H7 (cell line): ENCODE data around the gene PLCB3. TPM values are rescaled to one million over a fixed set of nuclear protein-coding genes. Genes with fewer than 3 reads are reported as not detected.

Source experiments
- DNase-seq: peaks from one replicate; pipeline ENCODE4 v3.0.0; 2012
- H3K27me3 ChIP-seq: 2 replicates; pipeline ENCODE4 v1.6.0; 2011; ENCODE audit warnings: mild to moderate bottlenecking, low read length; ENCODE audit not compliant: control insufficient read depth, insufficient read depth
- H3K36me3 ChIP-seq: replicated peaks from 2 replicates; pipeline ENCODE4 v1.5.1; 2011; ENCODE audit warnings: low read length; ENCODE audit not compliant: control insufficient read depth, insufficient read depth
- H3K4me3 ChIP-seq: 2 replicates; pipeline ENCODE4 v1.5.1; 2011; ENCODE audit warnings: low read depth, mild to moderate bottlenecking, control low read depth, low read length, moderate library complexity; ENCODE audit not compliant: insufficient read depth
- total RNA-seq: library from RNA; depleted of rRNA; stranded (reverse); fragments of >200 nt; shearing (Covaris generic); gene quantifications from 2 replicates; pipeline ENCODE4 v1.2.3, GENCODE V29; 2014

The PLCB3 gene
- total RNA-seq, 1 experiment from 2014 or later, result 87.0 TPM

GRCh38 chr11:64226507-64227051, 24.8 kb upstream of the PLCB3 start:
- DNase-seq, result no peak

GRCh38 chr11:64227405-64227956, 23.8 kb upstream of the PLCB3 start:
- no peaks in the 10 kb centered on the region; the same call in 1 of the 2 replicates for H3K27me3 ChIP-seq
- H3K36me3 ChIP-seq, result no peaks in the 10 kb centered on the region; the same call in none of the 2 replicates
- DNase-seq, result no peak
- H3K4me3 ChIP-seq, result no peak overlapping the region

More at GRCh38 chr11:64226507-64227051, 24.8 kb upstream of the PLCB3 start:
- Histone ChIP-seq H3K36me3 (no peaks in the 10 kb centered on the region; the same call in none of the 2 replicates), H3K4me3 (peak overlapping the region; percentile 81), H3K27me3 (no peaks in the 10 kb centered on the region; the same call in 1 of the 2 replicates)

GRCh38 chr11:64229090-64229743, 22.1 kb upstream of the PLCB3 start:
- Histone ChIP-seq H3K27me3 (peaks cover 10% of the 10 kb centered on the region; the same call in 1 of the 2 replicates), H3K4me3 (no peak overlapping the region), H3K36me3 (no peaks in the 10 kb centered on the region)
- DNase-seq, result no peak

DNA sequence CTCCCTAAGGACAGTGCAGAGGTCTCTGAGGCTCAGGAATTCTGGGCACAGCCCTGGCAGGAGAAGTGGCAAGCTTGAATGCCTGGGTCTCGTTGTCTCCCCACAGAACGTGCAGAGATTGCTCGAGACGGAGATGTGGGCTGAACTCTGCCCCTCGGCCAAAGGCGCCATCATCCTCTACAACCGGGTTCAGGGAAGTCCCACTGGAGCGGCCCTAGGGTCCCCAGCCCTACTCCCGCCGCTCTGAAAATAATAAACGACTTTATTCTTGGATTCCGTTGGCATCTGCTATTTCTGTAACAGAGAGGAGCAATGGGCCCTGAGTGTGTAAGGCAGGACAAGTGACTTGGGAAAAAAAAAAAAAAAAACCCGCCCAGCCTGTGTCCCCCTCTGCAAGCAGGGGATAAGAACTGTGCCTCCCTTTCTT, 21.6 kb upstream of the PLCB3 start:
- Histone ChIP-seq H3K4me3 (peak overlapping the region; percentile 80), H3K36me3 (no peaks in the 10 kb centered on the region), H3K27me3 (peaks cover 10% of the 10 kb centered on the region; the same call in 1 of the 2 replicates)
- no peak for DNase-seq

DNA sequence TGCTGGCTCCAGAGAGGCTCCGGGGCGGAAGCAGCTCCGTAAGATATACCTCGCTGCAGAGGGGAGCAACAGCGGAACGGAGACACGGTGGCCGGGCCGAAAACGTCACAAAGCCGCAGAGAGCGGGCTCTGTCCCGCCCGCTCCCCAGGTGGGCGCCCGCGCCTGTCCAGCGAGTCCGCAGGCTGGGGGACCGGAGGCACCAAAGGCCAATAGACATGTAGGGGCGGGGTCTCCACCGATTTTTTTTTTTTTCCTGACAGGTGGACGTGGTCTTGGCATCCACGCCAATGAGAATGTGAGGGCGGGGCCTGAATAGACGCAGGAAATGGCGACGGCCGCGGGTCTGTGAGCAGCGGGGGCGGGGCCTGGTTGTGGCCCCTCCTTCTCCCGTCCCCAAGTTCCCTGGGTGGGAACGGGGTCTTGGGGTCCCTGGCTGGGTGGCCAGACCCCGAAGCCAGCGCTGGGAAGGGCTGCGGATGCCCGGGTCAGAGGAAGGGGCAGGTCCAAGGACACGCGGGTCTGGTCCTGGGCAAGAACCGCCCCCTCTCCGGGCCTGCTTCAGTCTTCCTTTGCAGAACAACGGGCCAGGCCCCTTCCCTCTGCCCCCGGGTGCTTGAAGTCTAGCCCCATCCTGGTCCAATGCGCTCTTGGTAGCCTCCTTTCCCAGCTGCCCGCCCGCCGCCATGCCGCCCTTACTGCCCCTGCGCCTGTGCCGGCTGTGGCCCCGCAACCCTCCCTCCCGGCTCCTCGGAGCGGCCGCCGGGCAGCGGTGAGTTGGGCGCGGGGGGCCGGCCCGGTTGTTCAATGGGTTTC, 21.0 kb upstream of the PLCB3 start, which contains the start of gene DNAJC4:
DNAJC4 (plus strand) TSS at position 378 of the 814 bp plus-strand sequence; CDS start at position 685, 307 bp downstream.
- peak within 1 kb of the TSS; percentile 80 for H3K4me3 ChIP-seq
- H3K27me3 ChIP-seq, result peaks cover 10% of the 10 kb centered on the region; the same call in 1 of the 2 replicates
- DNase-seq, result peak; percentile 98
- H3K36me3 ChIP-seq, result no peaks in the 10 kb centered on the region

DNA sequence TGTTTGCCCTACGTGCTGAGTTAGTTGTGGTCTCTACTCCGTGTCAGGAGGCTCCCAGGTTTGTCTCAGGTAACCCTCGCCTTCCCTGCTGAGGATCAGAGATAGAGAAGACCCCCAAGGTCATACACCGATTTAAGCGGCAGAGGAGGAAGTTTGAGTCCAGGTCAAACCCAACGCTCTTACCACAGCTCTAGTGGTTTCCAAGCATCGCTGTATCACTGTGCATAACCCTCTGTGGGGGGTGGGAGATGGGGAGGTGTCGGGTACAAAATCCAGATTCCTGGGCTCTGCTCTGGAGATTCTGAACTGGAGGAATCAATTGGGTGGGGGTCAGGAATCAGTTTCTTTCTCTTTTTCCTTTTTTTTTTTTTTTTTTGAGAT, 20.4 kb upstream of the PLCB3 start:
- DNase-seq, result no peak
- Histone ChIP-seq H3K36me3 (no peaks in the 10 kb centered on the region), H3K4me3 (peak overlapping the region; percentile 80), H3K27me3 (peaks cover 10% of the 10 kb centered on the region; the same call in 1 of the 2 replicates)

DNA sequence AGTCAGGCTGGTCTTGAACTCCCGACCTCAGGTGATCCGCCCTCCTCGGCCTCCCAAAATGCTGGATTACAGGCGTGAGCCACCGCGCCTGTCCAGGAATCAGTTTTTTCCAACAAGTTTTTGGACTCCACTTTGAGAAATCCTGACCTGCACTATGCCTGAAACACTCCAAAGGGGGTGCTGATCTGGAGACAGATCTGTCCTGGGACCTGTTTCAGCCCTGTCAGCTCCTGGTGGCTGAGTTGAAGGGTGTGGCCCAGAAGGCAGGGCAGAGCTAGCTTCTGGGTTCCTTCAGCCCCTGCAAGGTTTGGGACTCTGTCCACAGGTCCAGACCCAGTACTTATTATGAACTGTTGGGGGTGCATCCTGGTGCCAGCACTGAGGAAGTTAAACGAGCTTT, 19.8 kb upstream of the PLCB3 start:
- DNase-seq, result no peak
- Histone ChIP-seq H3K4me3 (no peak overlapping the region), H3K36me3 (no peaks in the 10 kb centered on the region), H3K27me3 (peaks cover 10% of the 10 kb centered on the region; the same call in 1 of the 2 replicates)

DNA sequence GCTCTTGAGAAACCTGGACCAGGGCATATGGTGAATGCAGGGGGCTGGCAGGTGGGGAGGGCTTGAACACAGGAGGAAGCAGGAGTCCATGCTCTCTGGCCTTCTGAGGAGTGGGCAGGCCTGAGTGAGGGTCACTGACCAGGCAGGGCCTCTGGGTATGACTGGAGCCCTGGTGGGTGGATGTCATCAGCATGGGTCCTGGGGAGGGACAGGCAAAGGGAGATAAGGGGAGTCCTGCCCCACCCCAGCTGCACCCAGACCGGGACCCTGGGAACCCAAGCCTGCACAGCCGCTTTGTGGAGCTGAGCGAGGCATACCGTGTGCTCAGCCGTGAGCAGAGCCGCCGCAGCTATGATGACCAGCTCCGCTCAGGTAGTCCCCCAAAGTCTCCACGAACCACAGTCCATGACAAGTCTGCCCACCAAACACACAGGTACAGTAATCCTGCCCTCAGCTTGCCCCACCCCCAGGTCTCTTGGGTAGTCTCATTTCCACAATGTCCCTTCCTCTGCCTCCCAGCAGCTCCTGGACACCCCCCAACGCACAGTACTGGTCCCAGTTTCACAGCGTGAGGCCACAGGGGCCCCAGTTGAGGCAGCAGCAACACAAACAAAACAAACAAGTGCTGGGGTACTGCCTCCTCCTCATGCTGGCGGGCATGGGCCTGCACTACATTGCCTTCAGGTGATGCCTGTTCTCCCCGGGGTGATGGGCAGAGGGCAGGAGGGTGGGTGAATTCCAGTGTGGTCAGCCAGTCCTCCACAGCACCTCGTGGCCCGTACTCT, 19.0 kb upstream of the PLCB3 start:
- Histone ChIP-seq H3K4me3 (no peak overlapping the region), H3K36me3 (no peaks in the 10 kb centered on the region)
- DNase-seq, result no peak

DNA sequence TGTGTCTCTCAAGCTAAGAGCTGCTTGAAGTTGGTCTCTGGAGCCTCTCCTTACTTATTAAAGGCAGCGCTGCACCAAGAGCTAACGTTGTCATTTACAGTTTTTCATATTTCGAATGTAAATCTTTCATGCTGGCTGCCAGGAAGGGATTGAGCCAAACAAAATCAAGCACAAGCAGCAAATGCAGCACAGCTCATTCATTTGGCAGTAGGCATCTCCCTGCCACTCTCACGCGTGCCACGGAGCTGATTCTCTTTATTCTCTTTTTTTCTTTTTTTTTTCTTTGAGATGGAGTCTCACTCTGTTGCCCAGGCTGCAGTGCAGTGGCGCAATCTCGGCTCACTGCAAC, 18.4 kb upstream of the PLCB3 start:
- Histone ChIP-seq H3K4me3 (no peak overlapping the region), H3K27me3 (peaks cover 10% of the 10 kb centered on the region; the same call in 1 of the 2 replicates)

More for the DNA sequence above, 19.0 kb upstream of the PLCB3 start:
- peaks cover 10% of the 10 kb centered on the region; the same call in 1 of the 2 replicates for H3K27me3 ChIP-seq

GRCh38 chr11:64233913-64234586, 17.3 kb upstream of the PLCB3 start, which contains the start of gene VEGFB:
Gene VEGFB (plus strand): TSS chr11:64234584. CDS start chr11:64234834, 250 bp downstream.
- H3K36me3 ChIP-seq, result peaks cover 8% of the 10 kb centered on the region
- H3K27me3 ChIP-seq, result peaks cover 10% of the 10 kb centered on the region; the same call in 1 of the 2 replicates
- H3K4me3 ChIP-seq, result peak within 1 kb of the TSS; percentile 69
- peak; percentile 89 for DNase-seq

More for the DNA sequence above, 18.4 kb upstream of the PLCB3 start:
- H3K36me3 ChIP-seq, result peaks cover 4% of the 10 kb centered on the region
- DNase-seq, result no peak

- peak; percentile 88 for DNase-seq
- peak overlapping the region; percentile 55 for H3K4me3 ChIP-seq
- H3K36me3 ChIP-seq, result peaks cover 8% of the 10 kb centered on the region
- peaks cover 10% of the 10 kb centered on the region; the same call in 1 of the 2 replicates for H3K27me3 ChIP-seq
Observed at GRCh38 chr11:64234647-64235379, 16.5 kb upstream of the PLCB3 start.

DNA sequence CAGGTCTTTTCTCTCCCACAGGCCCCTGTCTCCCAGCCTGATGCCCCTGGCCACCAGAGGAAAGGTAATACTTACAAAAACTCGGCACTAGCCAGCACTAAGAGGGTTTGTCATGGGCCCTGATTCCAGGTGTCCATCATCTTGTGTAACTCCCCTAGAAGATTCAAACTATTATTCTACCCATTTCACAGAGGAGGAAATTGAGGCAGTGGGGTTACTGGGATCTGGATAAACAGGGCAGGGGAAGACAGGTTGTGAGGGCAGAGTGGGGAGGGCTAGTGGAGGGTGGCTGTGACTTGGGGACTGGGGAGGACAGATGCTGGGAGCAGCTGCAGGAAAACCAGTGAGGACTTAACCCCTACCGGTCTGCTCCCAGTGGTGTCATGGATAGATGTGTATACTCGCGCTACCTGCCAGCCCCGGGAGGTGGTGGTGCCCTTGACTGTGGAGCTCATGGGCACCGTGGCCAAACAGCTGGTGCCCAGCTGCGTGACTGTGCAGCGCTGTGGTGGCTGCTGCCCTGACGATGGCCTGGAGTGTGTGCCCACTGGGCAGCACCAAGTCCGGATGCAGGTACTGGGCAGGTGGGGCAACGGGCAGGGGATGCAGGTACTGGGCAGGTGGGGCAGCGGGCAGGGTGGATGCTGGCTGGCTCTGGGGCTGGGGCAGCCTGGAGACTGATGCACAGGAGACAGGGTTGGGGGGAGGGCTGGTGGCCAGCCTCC, 15.7 kb upstream of the PLCB3 start:
- H3K36me3 ChIP-seq, result peaks cover 8% of the 10 kb centered on the region
- H3K27me3 ChIP-seq, result peaks cover 10% of the 10 kb centered on the region; the same call in 1 of the 2 replicates
- DNase-seq, result no peak
- H3K4me3 ChIP-seq, result peak overlapping the region; percentile 55
